Esophagus squamous epithelium (tissue), 5 donors: ENCODE data around the gene ARHGAP12. TPM values are rescaled to one million over a fixed set of nuclear protein-coding genes. Genes with fewer than 3 reads are reported as not detected.
A peak's percentile ranks its signal among the peaks of the same experiment; 100 is the strongest.

Experiments
- DNase-seq: peaks from one replicate; lab custom pipeline; 2025; lab: John Stamatoyannopoulos, UW
- H3K27ac ChIP-seq, 4 donors: fragments of 200-600 bp; sonication (generic); one replicate each; pipeline ENCODE4 v1.5.1; 2016 to 2019; ENCODE audit warnings: mild to moderate bottlenecking in 1 of 4
- H3K27me3 ChIP-seq, 4 donors: fragments of 200-600 bp; sonication (generic); 1 replicate in 3 of 4; 2 replicates in 1 of 4; pipeline versions ENCODE4 v1.5.1 to v1.6.0; 2017 to 2021; ENCODE audit warnings: antibody characterized with exemption in 1 of 4
- H3K36me3 ChIP-seq, 3 donors: fragments of 200-600 bp; sonication (generic); one replicate each; pipeline ENCODE4 v1.5.1; 2016 to 2019
- H3K4me1 ChIP-seq, 3 donors: fragments of 200-600 bp; sonication (generic); one replicate each; pipeline ENCODE4 v1.5.1; 2017 to 2019
- H3K4me3 ChIP-seq, 4 donors: fragments of 200-600 bp; sonication (generic); 1 replicate in 3 of 4; 2 replicates in 1 of 4; pipeline ENCODE4 v1.5.1; 2016 to 2019; ENCODE audit warnings: mild to moderate bottlenecking in 2 of 4, moderate library complexity in 1 of 4
- H3K9me3 ChIP-seq, 3 donors: fragments of 200-600 bp; sonication (generic); one replicate each; pipeline ENCODE4 v1.5.1; 2016 to 2019
- POLR2A ChIP-seq, 4 donors: fragments of 450-650 bp; IDR thresholded peaks; one replicate each; pipeline ENCODE4 v1.6.1; 2017; ENCODE audit warnings: antibody characterized with exemption in 4 of 4, mild to moderate bottlenecking in 4 of 4, moderate library complexity in 3 of 4
- WGBS, 2 donors: methylation state at CpG; one replicate each; pipeline ENCODE4 v1.1.5; 2018; 5-methylcytosine and 5-hydroxymethylcytosine counted together
- intact Hi-C: fragments of 100-400 bp; cut with DNase I; formaldehyde crosslinking; loops from one replicate; pipeline ENCODE4 v1.15.0; 2022
- total RNA-seq, 4 donors: library from RNA; depleted of rRNA; stranded (reverse); fragments of >200 nt; gene quantifications; one replicate each; pipeline ENCODE4 v1.1.0, GENCODE V29; 2016
- TF ChIP-seq, protein P1 (sequence below), 6 experiments: fragments of 450-650 bp in 4 of 6; fragments of 200-600 bp in 2 of 6; sonication (generic) in 2 of 6; IDR thresholded peaks; one replicate each; pipeline ENCODE4 v1.5.1; 2016 to 2019; ENCODE audit warnings: antibody characterized with exemption in 6 of 6, mild to moderate bottlenecking in 4 of 6, moderate library complexity in 4 of 6
- donor health status: DM: yes; HTN: yes; CAD: no.

Gene ARHGAP12
- total RNA-seq, 4 donors from 2014 or later, result 8.5 to 31.3 (median 16.9) TPM

DNA sequence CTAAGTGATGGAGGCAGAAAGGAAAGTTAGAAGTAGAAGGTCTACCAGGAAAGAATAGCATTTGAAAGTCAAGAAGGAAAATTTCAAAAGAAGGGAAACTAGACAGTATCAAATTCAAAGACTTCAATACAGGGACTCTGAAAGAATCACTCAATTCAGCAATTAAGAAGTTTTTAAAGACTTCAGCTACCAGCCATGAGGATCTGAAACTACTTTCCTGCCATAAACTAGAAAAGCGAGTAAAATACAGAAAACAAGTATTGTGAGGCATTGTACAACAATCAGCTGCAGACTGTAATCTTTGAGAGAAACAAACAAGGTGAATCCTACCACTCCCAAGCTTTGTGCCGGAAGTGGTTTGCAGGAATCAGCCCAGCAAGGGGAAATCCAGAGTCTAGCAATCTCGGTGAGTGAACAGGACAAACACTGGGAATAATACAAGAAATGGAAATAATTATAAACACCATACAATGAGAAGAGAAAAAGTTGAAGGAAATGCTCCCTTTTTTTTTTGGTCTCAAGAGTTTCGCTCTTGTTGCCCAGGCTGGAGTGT, 62.4 kb downstream of the ARHGAP12 start:
- no peaks in the 10 kb centered on the region for H3K27me3 ChIP-seq
- H3K4me3 ChIP-seq, result no peak overlapping the region
- intact Hi-C loops, result no loop called here
- no peak for TF ChIP-seq POLR2A (IDR thresholded peaks at IDR 0.05)
- TF ChIP-seq, protein P1, sequence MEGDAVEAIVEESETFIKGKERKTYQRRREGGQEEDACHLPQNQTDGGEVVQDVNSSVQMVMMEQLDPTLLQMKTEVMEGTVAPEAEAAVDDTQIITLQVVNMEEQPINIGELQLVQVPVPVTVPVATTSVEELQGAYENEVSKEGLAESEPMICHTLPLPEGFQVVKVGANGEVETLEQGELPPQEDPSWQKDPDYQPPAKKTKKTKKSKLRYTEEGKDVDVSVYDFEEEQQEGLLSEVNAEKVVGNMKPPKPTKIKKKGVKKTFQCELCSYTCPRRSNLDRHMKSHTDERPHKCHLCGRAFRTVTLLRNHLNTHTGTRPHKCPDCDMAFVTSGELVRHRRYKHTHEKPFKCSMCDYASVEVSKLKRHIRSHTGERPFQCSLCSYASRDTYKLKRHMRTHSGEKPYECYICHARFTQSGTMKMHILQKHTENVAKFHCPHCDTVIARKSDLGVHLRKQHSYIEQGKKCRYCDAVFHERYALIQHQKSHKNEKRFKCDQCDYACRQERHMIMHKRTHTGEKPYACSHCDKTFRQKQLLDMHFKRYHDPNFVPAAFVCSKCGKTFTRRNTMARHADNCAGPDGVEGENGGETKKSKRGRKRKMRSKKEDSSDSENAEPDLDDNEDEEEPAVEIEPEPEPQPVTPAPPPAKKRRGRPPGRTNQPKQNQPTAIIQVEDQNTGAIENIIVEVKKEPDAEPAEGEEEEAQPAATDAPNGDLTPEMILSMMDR (IDR thresholded peaks at IDR 0.05), result no peak
- DNase-seq, result no peak
- peaks cover 0 to 23% (median 5%) of the 10 kb centered on the region in 3 donors for H3K4me1 ChIP-seq
- no peaks in the 10 kb centered on the region for H3K9me3 ChIP-seq
- no peak overlapping the region for H3K27ac ChIP-seq
- 63 to 74% methylated on average over 4 of the region's 4 CpGs for WGBS, 2 donors
- H3K36me3 ChIP-seq, result peaks cover 0 to under 1% (median 0%) of the 10 kb centered on the region in 3 donors

DNA sequence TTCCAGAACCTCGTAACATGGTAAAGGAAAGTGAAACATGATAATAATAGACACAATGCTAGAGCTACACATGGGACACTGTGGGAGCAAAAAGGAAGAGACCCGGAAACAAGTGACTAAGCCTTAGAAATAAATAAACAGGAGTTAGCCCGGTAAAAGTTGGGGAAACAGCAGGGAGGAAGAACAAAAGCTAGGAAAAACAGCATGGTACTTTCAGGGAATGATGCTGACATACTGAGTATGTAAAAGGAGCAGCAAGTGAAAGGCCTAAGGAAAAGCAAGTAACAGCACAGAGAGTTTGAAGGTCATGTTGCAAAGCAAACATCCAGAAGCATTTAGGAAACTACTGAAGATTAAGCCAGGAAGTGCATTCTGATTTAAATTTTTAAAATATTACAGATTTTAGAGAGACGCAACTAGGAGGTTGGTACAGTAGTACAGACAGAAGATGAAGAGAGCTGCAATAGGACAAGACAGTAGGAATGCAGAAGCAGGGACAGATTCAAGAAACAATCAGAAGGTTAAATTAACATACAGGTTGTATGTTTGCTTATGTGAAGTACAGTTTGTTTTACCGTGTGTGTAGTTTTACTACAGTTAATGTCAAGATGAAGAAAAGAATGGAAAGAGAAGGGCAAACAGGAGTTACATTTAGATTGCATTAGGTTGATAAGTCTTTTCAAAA, 63.7 kb downstream of the ARHGAP12 start:
- intact Hi-C loops, result no loop called here
- DNase-seq, result no peak

DNA sequence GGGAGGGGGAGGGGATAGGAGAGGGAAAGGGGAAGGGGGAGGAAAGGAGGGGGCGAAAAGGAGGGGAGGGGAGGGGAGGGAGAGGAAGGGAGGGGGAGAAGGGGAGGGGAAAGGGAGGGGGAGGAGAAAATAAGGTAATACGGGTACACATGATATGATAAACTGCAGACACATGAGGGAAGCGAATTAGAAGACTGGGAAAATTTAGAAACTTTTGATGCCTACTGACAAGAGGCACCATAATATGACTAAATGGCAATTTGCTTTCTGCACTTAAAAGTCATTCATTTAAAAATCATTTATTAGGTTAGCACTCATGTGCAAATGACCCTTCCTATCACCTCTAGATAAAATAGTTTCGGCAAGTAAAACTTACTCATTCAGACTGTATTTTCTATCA, 73.6 kb downstream of the ARHGAP12 start:
- H3K9me3 ChIP-seq, result no peaks in the 10 kb centered on the region
- TF ChIP-seq, protein P1 (IDR thresholded peaks at IDR 0.05), result no peak
- no peak for TF ChIP-seq POLR2A (IDR thresholded peaks at IDR 0.05)
- no peaks in the 10 kb centered on the region for H3K27me3 ChIP-seq
- intact Hi-C loops, result no loop called here
- H3K27ac ChIP-seq, result no peak overlapping the region
- peaks cover 0 to 26% (median 0%) of the 10 kb centered on the region in 3 donors for H3K36me3 ChIP-seq
- WGBS, 2 donors, result 92 to 93% methylated on average over 4 of the region's 4 CpGs
- no peak overlapping the region for H3K4me3 ChIP-seq
- H3K4me1 ChIP-seq, result no peaks in the 10 kb centered on the region
- no peak for DNase-seq

More for the DNA sequence above, 63.7 kb downstream of the ARHGAP12 start:
- no peak for TF ChIP-seq POLR2A (IDR thresholded peaks at IDR 0.05)
- TF ChIP-seq, protein P1 (IDR thresholded peaks at IDR 0.05), result no peak
- peaks cover 0 to 13% (median 0%) of the 10 kb centered on the region in 3 donors for H3K36me3 ChIP-seq
- 38 to 52% methylated on average over 5 of the region's 5 CpGs for WGBS, 2 donors
- no peaks in the 10 kb centered on the region for H3K27me3 ChIP-seq
- H3K27ac ChIP-seq, result peak overlapping the region in 2 of 4 donors; percentile 3 to 42
- H3K4me3 ChIP-seq, result peak overlapping the region in 2 of 4 donors; percentile 6 to 8
- no peaks in the 10 kb centered on the region for H3K9me3 ChIP-seq
- H3K4me1 ChIP-seq, result peaks cover 0 to 23% (median 5%) of the 10 kb centered on the region in 3 donors

DNA sequence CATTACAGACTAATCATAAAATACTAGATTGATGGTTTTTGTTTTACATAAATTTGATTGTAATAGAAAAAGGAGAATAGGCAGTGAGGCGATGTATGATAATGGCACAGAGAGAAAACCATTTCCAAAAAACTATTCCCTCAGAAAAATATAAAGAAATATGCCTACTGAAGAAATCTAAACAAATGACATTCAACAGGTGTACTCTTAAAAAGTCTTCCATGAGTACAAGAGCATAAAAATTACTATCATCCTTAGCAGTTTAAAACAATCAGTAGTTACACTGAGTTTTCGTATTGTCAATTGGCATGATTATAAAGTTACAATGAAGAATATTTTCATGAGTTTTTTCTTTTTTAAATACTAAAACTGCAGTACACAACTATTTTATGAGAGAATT, 75.0 kb downstream of the ARHGAP12 start:
- no peaks in the 10 kb centered on the region for H3K4me1 ChIP-seq
- H3K4me3 ChIP-seq, result no peak overlapping the region
- no peak overlapping the region for H3K27ac ChIP-seq
- H3K9me3 ChIP-seq, result no peaks in the 10 kb centered on the region
- WGBS, 2 donors, result 74 to 96% methylated on average over 2 of the region's 2 CpGs
- intact Hi-C loops, result no loop called here
- peaks cover 0 to 12% (median 0%) of the 10 kb centered on the region in 3 donors for H3K36me3 ChIP-seq
- TF ChIP-seq POLR2A (IDR thresholded peaks at IDR 0.05), result no peak
- TF ChIP-seq, protein P1 (IDR thresholded peaks at IDR 0.05), result no peak
- no peak for DNase-seq
- no peaks in the 10 kb centered on the region for H3K27me3 ChIP-seq

DNA sequence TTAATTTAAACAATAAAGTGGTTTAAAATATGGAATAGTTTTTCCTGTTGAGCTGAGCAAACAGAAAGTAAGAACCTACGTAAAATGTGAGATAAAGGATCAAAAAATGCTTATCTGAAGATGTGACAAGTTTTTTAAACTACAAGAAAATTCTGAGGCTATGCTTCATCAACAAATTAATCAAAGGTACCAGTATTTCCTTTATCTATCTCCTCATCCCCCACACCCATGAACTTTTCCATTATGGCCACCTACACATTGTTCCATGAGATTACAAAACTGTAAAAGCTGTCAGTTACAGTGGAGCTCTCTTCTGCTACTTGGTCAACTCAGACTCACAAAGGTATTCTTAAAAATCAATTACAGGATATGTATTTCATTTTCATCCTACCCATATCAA, 77.4 kb downstream of the ARHGAP12 start:
- intact Hi-C loops, result no loop called here
- no peaks in the 10 kb centered on the region for H3K4me1 ChIP-seq
- H3K27me3 ChIP-seq, result no peaks in the 10 kb centered on the region
- no peak for TF ChIP-seq POLR2A (IDR thresholded peaks at IDR 0.05)
- TF ChIP-seq, protein P1 (IDR thresholded peaks at IDR 0.05), result no peak
- H3K27ac ChIP-seq, result no peak overlapping the region
- no peaks in the 10 kb centered on the region for H3K9me3 ChIP-seq
- H3K36me3 ChIP-seq, result peaks cover 0 to 5% (median 0%) of the 10 kb centered on the region in 3 donors
- H3K4me3 ChIP-seq, result no peak overlapping the region
- DNase-seq, result no peak
- WGBS, 2 donors, result 86 to 87% methylated on average over 1 of the region's 1 CpG
